ENCODE measurements around the gene SMIM45.

Gene SMIM45

DNA sequence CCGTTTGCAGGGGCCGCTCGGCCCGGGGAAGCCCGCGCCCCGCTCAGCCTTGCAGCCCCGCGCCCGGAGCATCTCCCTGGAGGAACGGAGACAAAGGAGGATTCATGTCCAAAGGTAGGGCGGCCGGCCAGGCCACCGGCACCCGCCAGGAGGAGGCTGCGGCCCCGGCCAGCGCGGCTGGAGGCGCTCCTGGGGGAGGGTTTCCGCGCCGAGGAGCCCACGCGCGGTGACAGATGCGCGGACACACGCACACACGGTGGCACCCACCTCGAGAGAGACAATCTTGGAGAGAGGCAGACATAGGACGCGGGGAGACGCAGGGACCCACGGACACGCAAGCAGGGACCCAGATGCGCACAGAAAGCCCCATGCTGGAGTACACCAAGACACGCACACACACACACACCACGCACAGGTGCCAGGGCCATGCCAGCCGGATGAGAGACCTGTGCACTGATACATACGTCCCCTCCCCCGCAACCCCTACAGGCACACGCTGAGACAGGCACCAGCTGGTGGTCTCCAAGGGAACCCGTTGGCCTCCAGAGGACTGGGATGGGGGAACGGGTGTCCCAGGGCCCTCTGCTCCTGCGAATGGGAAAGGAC, 25.1 kb downstream of the SMIM45 start:
- TF ChIP-seq CTCF (IDR thresholded peaks at IDR 0.05; ENCODE audit: low read depth, low read length) = no peak
- no peak for DNase-seq (ENCODE audit: low read depth in 2 of 2)
- H3K4me3 ChIP-seq (replicated peaks in 1 of 2; ENCODE audit: low read depth in 2 of 2, low read length in 2 of 2) = peak overlapping the region; percentile 4 to 11

GRCh38 chr22:41978732-41979131, 26.8 kb downstream of the SMIM45 start:
- no peak for DNase-seq (ENCODE audit: low read depth in 2 of 2)
- TF ChIP-seq CTCF (IDR thresholded peaks at IDR 0.05; ENCODE audit: low read depth, low read length) = no peak
- H3K4me3 ChIP-seq (replicated peaks in 1 of 2; ENCODE audit: low read depth in 2 of 2, low read length in 2 of 2) = no peak overlapping the region

GRCh38 chr22:41979423-41980250, 27.7 kb downstream of the SMIM45 start:
- no peak overlapping the region for H3K4me3 ChIP-seq (replicated peaks in 1 of 2; ENCODE audit: low read depth in 2 of 2, low read length in 2 of 2)
- no peak for DNase-seq (ENCODE audit: low read depth in 2 of 2)
- TF ChIP-seq CTCF (IDR thresholded peaks at IDR 0.05; ENCODE audit: low read depth, low read length) = no peak

GRCh38 chr22:41982865-41983264, 30.9 kb downstream of the SMIM45 start:
- TF ChIP-seq CTCF (IDR thresholded peaks at IDR 0.05; ENCODE audit: low read depth, low read length) = no peak
- H3K4me3 ChIP-seq (replicated peaks in 1 of 2; ENCODE audit: low read depth in 2 of 2, low read length in 2 of 2) = no peak overlapping the region
- DNase-seq (ENCODE audit: low read depth in 2 of 2) = no peak

GRCh38 chr22:41983513-41984405, 31.8 kb downstream of the SMIM45 start:
- no peak overlapping the region for H3K4me3 ChIP-seq (replicated peaks in 1 of 2; ENCODE audit: low read depth in 2 of 2, low read length in 2 of 2)
- DNase-seq (ENCODE audit: low read depth in 2 of 2) = peak; percentile 52 to 56
- no peak for TF ChIP-seq CTCF (IDR thresholded peaks at IDR 0.05; ENCODE audit: low read depth, low read length)

DNA sequence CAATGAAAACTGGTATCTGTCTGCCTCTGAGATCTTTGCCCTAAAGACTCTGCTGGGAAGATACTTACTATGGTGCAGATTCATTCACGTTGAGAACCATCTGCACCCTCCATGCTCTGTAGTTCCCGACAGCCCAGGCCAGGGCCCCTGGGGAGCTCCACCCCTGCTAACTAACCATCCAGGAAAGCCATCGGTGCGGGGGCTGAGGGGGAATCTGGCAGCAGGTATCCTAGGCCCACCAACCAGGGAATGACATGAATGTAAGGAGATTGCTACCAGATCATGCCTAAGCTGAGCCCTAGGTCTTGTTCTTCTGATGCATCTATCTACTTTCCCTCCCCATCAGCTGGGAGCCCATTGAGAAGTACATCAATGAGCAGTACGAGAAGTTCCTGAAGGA, 35.3 kb downstream of the SMIM45 start:
- no peak for DNase-seq (ENCODE audit: low read depth in 2 of 2)
- H3K4me3 ChIP-seq (replicated peaks in 1 of 2; ENCODE audit: low read depth in 2 of 2, low read length in 2 of 2) = no peak overlapping the region
- no peak for TF ChIP-seq CTCF (IDR thresholded peaks at IDR 0.05; ENCODE audit: low read depth, low read length)
